ENCODE measurements around the gene RPL26.

Gene RPL26

GRCh38 chr17:8383143-8383822 is at the start of gene RPL26:
RPL26 (minus strand) TSS chr17:8383193; CDS start chr17:8382310, 883 bp downstream.
- peak; percentile 86 for ATAC-seq (replicated peaks; ENCODE audit: extremely low read depth, poor library complexity, severe bottlenecking)
- Mint-ChIP-seq H3K4me3 (peak within 1 kb of the TSS; percentile 97), H3K4me1 (peaks cover 67% of the 10 kb centered on the region)

GRCh38 chr17:8430966-8431365 is 48.0 kb upstream of the RPL26 start:
- no peaks in the 10 kb centered on the region for H3K4me1 Mint-ChIP-seq
- H3K9me3 Mint-ChIP-seq: no peaks in the 10 kb centered on the region
- ATAC-seq (replicated peaks; ENCODE audit: extremely low read depth, poor library complexity, severe bottlenecking) (no peak), DNase-seq (ENCODE audit: low spot score in 2 of 2) (no peak)
- H3K36me3 Mint-ChIP-seq (ENCODE audit: insufficient read depth): peaks cover 5% of the 10 kb centered on the region
- H3K27me3 Mint-ChIP-seq: peaks cover 14% of the 10 kb centered on the region
- no peak overlapping the region for H3K4me3 Mint-ChIP-seq
- H3K27ac Mint-ChIP-seq (ENCODE audit: low read depth): no peak overlapping the region

More at GRCh38 chr17:8383143-8383822, at the start of gene RPL26:
- peak; percentile 96 to 97 for DNase-seq (ENCODE audit: low spot score in 2 of 2)
- H3K9me3 Mint-ChIP-seq: no peaks in the 10 kb centered on the region
- peak within 1 kb of the TSS; percentile 94 for H3K27ac Mint-ChIP-seq (ENCODE audit: low read depth)
- no peaks in the 10 kb centered on the region for H3K27me3 Mint-ChIP-seq
- peaks cover 60% of the 10 kb centered on the region for H3K36me3 Mint-ChIP-seq (ENCODE audit: insufficient read depth)

GRCh38 chr17:8426802-8427201 is 43.8 kb upstream of the RPL26 start:
- H3K36me3 Mint-ChIP-seq (ENCODE audit: insufficient read depth): no peaks in the 10 kb centered on the region
- H3K4me1 Mint-ChIP-seq: no peaks in the 10 kb centered on the region
- H3K4me3 Mint-ChIP-seq: no peak overlapping the region
- peaks cover 50% of the 10 kb centered on the region for H3K27me3 Mint-ChIP-seq
- H3K27ac Mint-ChIP-seq (ENCODE audit: low read depth): no peak overlapping the region
- ATAC-seq (replicated peaks; ENCODE audit: extremely low read depth, poor library complexity, severe bottlenecking): no peak
- no peaks in the 10 kb centered on the region for H3K9me3 Mint-ChIP-seq
- no peak for DNase-seq (ENCODE audit: low spot score in 2 of 2)

GRCh38 chr17:8426094-8426720 is 43.2 kb upstream of the RPL26 start:
- no peak for ATAC-seq (replicated peaks; ENCODE audit: extremely low read depth, poor library complexity, severe bottlenecking)

GRCh38 chr17:8421571-8421970 is 38.6 kb upstream of the RPL26 start:
- H3K27ac Mint-ChIP-seq (ENCODE audit: low read depth): no peak overlapping the region
- DNase-seq (ENCODE audit: low spot score in 2 of 2): no peak
- no peak overlapping the region for H3K4me3 Mint-ChIP-seq
- peaks cover 94% of the 10 kb centered on the region for H3K27me3 Mint-ChIP-seq
- H3K36me3 Mint-ChIP-seq (ENCODE audit: insufficient read depth): no peaks in the 10 kb centered on the region
- H3K9me3 Mint-ChIP-seq: no peaks in the 10 kb centered on the region
- no peak for ATAC-seq (replicated peaks; ENCODE audit: extremely low read depth, poor library complexity, severe bottlenecking)
- H3K4me1 Mint-ChIP-seq: no peaks in the 10 kb centered on the region

More at GRCh38 chr17:8426094-8426720, 43.2 kb upstream of the RPL26 start:
- Mint-ChIP-seq H3K36me3 (ENCODE audit: insufficient read depth) (no peaks in the 10 kb centered on the region), H3K27me3 (peaks cover 56% of the 10 kb centered on the region), H3K4me3 (no peak overlapping the region), H3K27ac (ENCODE audit: low read depth) (no peak overlapping the region), H3K9me3 (no peaks in the 10 kb centered on the region), H3K4me1 (no peaks in the 10 kb centered on the region)
- no peak for DNase-seq (ENCODE audit: low spot score in 2 of 2)

- Mint-ChIP-seq H3K36me3 (ENCODE audit: insufficient read depth) (no peaks in the 10 kb centered on the region), H3K4me3 (no peak overlapping the region), H3K4me1 (no peaks in the 10 kb centered on the region), H3K27me3 (peaks cover 97% of the 10 kb centered on the region), H3K27ac (ENCODE audit: low read depth) (no peak overlapping the region), H3K9me3 (no peaks in the 10 kb centered on the region)
- DNase-seq (ENCODE audit: low spot score in 2 of 2) (no peak), ATAC-seq (replicated peaks; ENCODE audit: extremely low read depth, poor library complexity, severe bottlenecking) (no peak)
Measured at GRCh38 chr17:8420041-8420934, 37.3 kb upstream of the RPL26 start.

- Mint-ChIP-seq H3K4me1 (no peaks in the 10 kb centered on the region), H3K9me3 (no peaks in the 10 kb centered on the region), H3K4me3 (no peak overlapping the region), H3K27me3 (peaks cover 88% of the 10 kb centered on the region), H3K27ac (ENCODE audit: low read depth) (no peak overlapping the region), H3K36me3 (ENCODE audit: insufficient read depth) (no peaks in the 10 kb centered on the region)
- DNase-seq (ENCODE audit: low spot score in 2 of 2) (no peak), ATAC-seq (replicated peaks; ENCODE audit: extremely low read depth, poor library complexity, severe bottlenecking) (no peak)
Measured at GRCh38 chr17:8419305-8419704, 36.3 kb upstream of the RPL26 start.

- ATAC-seq (replicated peaks; ENCODE audit: extremely low read depth, poor library complexity, severe bottlenecking): no peak
Measured at GRCh38 chr17:8418471-8418870, 35.5 kb upstream of the RPL26 start.

GRCh38 chr17:8417806-8418205 is 34.8 kb upstream of the RPL26 start:
- H3K4me3 Mint-ChIP-seq: no peak overlapping the region
- peaks cover 73% of the 10 kb centered on the region for H3K27me3 Mint-ChIP-seq
- ATAC-seq (replicated peaks; ENCODE audit: extremely low read depth, poor library complexity, severe bottlenecking) (no peak), DNase-seq (ENCODE audit: low spot score in 2 of 2) (no peak)
- peaks cover 8% of the 10 kb centered on the region for H3K4me1 Mint-ChIP-seq
- H3K9me3 Mint-ChIP-seq: no peaks in the 10 kb centered on the region
- no peaks in the 10 kb centered on the region for H3K36me3 Mint-ChIP-seq (ENCODE audit: insufficient read depth)
- no peak overlapping the region for H3K27ac Mint-ChIP-seq (ENCODE audit: low read depth)

More at GRCh38 chr17:8418471-8418870, 35.5 kb upstream of the RPL26 start:
- H3K4me3 Mint-ChIP-seq: no peak overlapping the region
- H3K9me3 Mint-ChIP-seq: no peaks in the 10 kb centered on the region
- no peaks in the 10 kb centered on the region for H3K36me3 Mint-ChIP-seq (ENCODE audit: insufficient read depth)
- DNase-seq (ENCODE audit: low spot score in 2 of 2): no peak
- H3K27ac Mint-ChIP-seq (ENCODE audit: low read depth): no peak overlapping the region
- H3K4me1 Mint-ChIP-seq: peaks cover 1% of the 10 kb centered on the region
- peaks cover 79% of the 10 kb centered on the region for H3K27me3 Mint-ChIP-seq

GRCh38 chr17:8413938-8414337 is 30.9 kb upstream of the RPL26 start:
- Mint-ChIP-seq H3K4me1 (peaks cover 9% of the 10 kb centered on the region), H3K27ac (ENCODE audit: low read depth) (no peak overlapping the region), H3K9me3 (no peaks in the 10 kb centered on the region), H3K36me3 (ENCODE audit: insufficient read depth) (no peaks in the 10 kb centered on the region), H3K27me3 (peaks cover 34% of the 10 kb centered on the region), H3K4me3 (no peak overlapping the region)
- DNase-seq (ENCODE audit: low spot score in 2 of 2) (no peak), ATAC-seq (replicated peaks; ENCODE audit: extremely low read depth, poor library complexity, severe bottlenecking) (no peak)

- Mint-ChIP-seq H3K4me3 (no peak overlapping the region), H3K27ac (ENCODE audit: low read depth) (no peak overlapping the region), H3K36me3 (ENCODE audit: insufficient read depth) (no peaks in the 10 kb centered on the region), H3K4me1 (peaks cover 9% of the 10 kb centered on the region), H3K27me3 (peaks cover 31% of the 10 kb centered on the region), H3K9me3 (no peaks in the 10 kb centered on the region)
- ATAC-seq (replicated peaks; ENCODE audit: extremely low read depth, poor library complexity, severe bottlenecking) (no peak), DNase-seq (ENCODE audit: low spot score in 2 of 2) (no peak)
Measured at GRCh38 chr17:8413328-8413727, 30.3 kb upstream of the RPL26 start.

- H3K27ac Mint-ChIP-seq (ENCODE audit: low read depth): no peak overlapping the region
- H3K27me3 Mint-ChIP-seq: peaks cover 25% of the 10 kb centered on the region
- no peak for DNase-seq (ENCODE audit: low spot score in 2 of 2)
- peaks cover 9% of the 10 kb centered on the region for H3K4me1 Mint-ChIP-seq
- no peak overlapping the region for H3K4me3 Mint-ChIP-seq
- H3K36me3 Mint-ChIP-seq (ENCODE audit: insufficient read depth): no peaks in the 10 kb centered on the region
- no peaks in the 10 kb centered on the region for H3K9me3 Mint-ChIP-seq
- ATAC-seq (replicated peaks; ENCODE audit: extremely low read depth, poor library complexity, severe bottlenecking): no peak
Measured at GRCh38 chr17:8412089-8412488, 29.1 kb upstream of the RPL26 start.

Data from central memory CD8-positive, alpha-beta T cell (primary cell).